Fibroblast of lung (primary cell): ENCODE data around the gene CLIC6. TPM values are rescaled to one million over a fixed set of nuclear protein-coding genes. Genes with fewer than 3 reads are reported as not detected.

Source experiments
- DNase-seq, 2 donors: peaks; one replicate each; pipeline versions ENCODE4 v3.0.0 to v3.0.0-alpha.2; 2010; ENCODE audit warnings: low read depth in 2 of 2
- H2AFZ ChIP-seq: 2 replicates; pipeline ENCODE4 v1.5.1; 2012; ENCODE audit warnings: low read length, control low read depth, inconsistent platforms
- H3K27ac ChIP-seq: 2 replicates; pipeline ENCODE4 v1.5.1; 2011; ENCODE audit warnings: low read length, control low read depth; ENCODE audit not compliant: insufficient read depth
- H3K27me3 ChIP-seq: 2 replicates; pipeline ENCODE4 v1.5.1; 2011; ENCODE audit warnings: mild to moderate bottlenecking, low read length; ENCODE audit not compliant: control insufficient read depth, insufficient read depth
- H3K36me3 ChIP-seq: 2 replicates; pipeline ENCODE4 v1.5.1; 2011; ENCODE audit warnings: low read length; ENCODE audit not compliant: control insufficient read depth, insufficient read depth
- H3K4me1 ChIP-seq: 2 replicates; pipeline ENCODE4 v1.5.1; 2011; ENCODE audit warnings: low read length; ENCODE audit not compliant: control insufficient read depth, insufficient read depth; ENCODE audit errors: extremely low read depth
- H3K4me2 ChIP-seq: 2 replicates; pipeline ENCODE4 v1.5.1; 2011; ENCODE audit warnings: low read length, control low read depth; ENCODE audit not compliant: insufficient read depth; ENCODE audit errors: extremely low read depth
- H3K4me3 ChIP-seq, 4 experiments: fragments of 200-600 bp in 1 of 4; sonication (generic) in 1 of 4; replicated peaks in 1 of 4; 2 replicates each; pipeline ENCODE4 v1.5.1; 2011 to 2016; ENCODE audit warnings: low read length in 4 of 4, low read depth in 3 of 4, mild to moderate bottlenecking in 3 of 4, control low read depth in 2 of 4, inconsistent platforms in 1 of 4, mixed read lengths in 1 of 4; ENCODE audit not compliant: insufficient read depth in 1 of 4; ENCODE audit errors: control extremely low read depth in 1 of 4
- H3K79me2 ChIP-seq: 2 replicates; pipeline ENCODE4 v1.5.1; 2012; ENCODE audit warnings: mild to moderate bottlenecking, low read length, inconsistent platforms; ENCODE audit not compliant: control insufficient read depth, insufficient read depth
- H3K9ac ChIP-seq: 2 replicates; pipeline ENCODE4 v1.5.1; 2011; ENCODE audit warnings: mild to moderate bottlenecking, low read length, control low read depth; ENCODE audit not compliant: insufficient read depth
- H3K9me3 ChIP-seq: 2 replicates; pipeline ENCODE4 v1.5.1; 2012; ENCODE audit warnings: low read depth, low read length; ENCODE audit not compliant: control insufficient read depth, insufficient read depth
- H4K20me1 ChIP-seq: 2 replicates; pipeline ENCODE4 v1.5.1; 2011; ENCODE audit warnings: low read length; ENCODE audit not compliant: control insufficient read depth, insufficient read depth; ENCODE audit errors: extremely low read depth
- CTCF ChIP-seq, 2 donors: IDR thresholded peaks in 1 of 2; conservative IDR thresholded peaks in 1 of 2; 1 replicate in 1 of 2; 2 replicates in 1 of 2; pipeline ENCODE4 v1.5.1; 2011 to 2012; ENCODE audit warnings: low read length in 2 of 2, control low read depth in 1 of 2, inconsistent platforms in 1 of 2, low read depth in 1 of 2, mild to moderate bottlenecking in 1 of 2
- EZH2 ChIP-seq: IDR thresholded peaks from 2 replicates; pipeline ENCODE4 v1.5.1; 2012; ENCODE audit warnings: low read length, control low read depth, mild to moderate bottlenecking; ENCODE audit errors: missing control alignments
- polyA plus RNA-seq, 2 donors: library from polyadenylated mRNA; depleted of rRNA in 1 of 2; stranded (reverse) in 1 of 2; unstranded in 1 of 2; fragments of >200 nt; gene quantifications; 2 replicates each; pipeline ENCODE4 v1.2.1, GENCODE V29; 2011 to 2012; ENCODE audit warnings: missing spikeins in 1 of 2
- total RNA-seq: library from RNA; depleted of rRNA; stranded (reverse); fragments of >200 nt; gene quantifications from 2 replicates; pipeline ENCODE4 v1.2.1, GENCODE V29; 2014

Gene CLIC6
- total and polyA plus RNA-seq, 2 donors (not counting 1 experiment from before 2014, with no cell fraction given) = 2.0 to 5.3 TPM

- Histone ChIP-seq H3K36me3 (no peaks in the 10 kb centered on the region), H3K9ac (no peak overlapping the region), H3K27ac (no peak overlapping the region), H4K20me1 (no peaks in the 10 kb centered on the region), H3K4me1 (peaks cover 2% of the 10 kb centered on the region), H3K27me3 (no peaks in the 10 kb centered on the region), H3K4me3 (no peak overlapping the region), H3K79me2 (no peaks in the 10 kb centered on the region), H3K4me2 (no peak overlapping the region), H2AFZ (no peak overlapping the region), H3K9me3 (no peaks in the 10 kb centered on the region)
- DNase-seq = no peak
- no peak for TF ChIP-seq EZH2
- no peak for TF ChIP-seq CTCF (conservative IDR thresholded peaks at IDR 0.05 in 1 of 2, IDR thresholded peaks at IDR 0.05 in 1 of 2; ENCODE audit: low read depth in 1 of 2, low read length in 2 of 2)
These were observed 22.7 kb downstream of the CLIC6 start for GRCh38 chr21:34691390-34692032.

- Histone ChIP-seq H4K20me1 (no peaks in the 10 kb centered on the region), H3K79me2 (no peaks in the 10 kb centered on the region), H3K4me3 (no peak overlapping the region), H3K4me1 (peaks cover 2% of the 10 kb centered on the region), H3K4me2 (no peak overlapping the region), H3K9ac (no peak overlapping the region), H2AFZ (no peak overlapping the region), H3K36me3 (no peaks in the 10 kb centered on the region), H3K27ac (no peak overlapping the region), H3K27me3 (no peaks in the 10 kb centered on the region), H3K9me3 (no peaks in the 10 kb centered on the region)
- DNase-seq = no peak
- no peak for TF ChIP-seq EZH2
- TF ChIP-seq CTCF (conservative IDR thresholded peaks at IDR 0.05 in 1 of 2, IDR thresholded peaks at IDR 0.05 in 1 of 2; ENCODE audit: low read depth in 1 of 2, low read length in 2 of 2) = no peak
These were observed 23.7 kb downstream of the CLIC6 start for GRCh38 chr21:34692458-34693020.

GRCh38 chr21:34693192-34693810 is 24.5 kb downstream of the CLIC6 start:
- H3K4me1 ChIP-seq = peaks cover 2% of the 10 kb centered on the region
- no peak overlapping the region for H2AFZ ChIP-seq
- peak; percentile 67 to 83 for DNase-seq
- no peaks in the 10 kb centered on the region for H3K36me3 ChIP-seq
- H3K27ac ChIP-seq = no peak overlapping the region
- no peak overlapping the region for H3K4me3 ChIP-seq
- no peaks in the 10 kb centered on the region for H3K27me3 ChIP-seq
- no peaks in the 10 kb centered on the region for H3K9me3 ChIP-seq
- no peaks in the 10 kb centered on the region for H3K79me2 ChIP-seq
- H3K4me2 ChIP-seq = no peak overlapping the region
- no peak overlapping the region for H3K9ac ChIP-seq
- TF ChIP-seq CTCF (conservative IDR thresholded peaks at IDR 0.05 in 1 of 2, IDR thresholded peaks at IDR 0.05 in 1 of 2; ENCODE audit: low read depth in 1 of 2, low read length in 2 of 2) (peak; percentile 77 to 85), EZH2 (no peak)
- no peaks in the 10 kb centered on the region for H4K20me1 ChIP-seq
